NCI-H82 treated with DMSO at 0.1 percent for 48 hours (cell line): ENCODE results near the gene GZMM.

ENCODE experiments used
- DNase-seq: peaks from one replicate; lab custom pipeline; 2025; ENCODE audit not compliant: unreplicated experiment; lab: John Stamatoyannopoulos, UW

GZMM gene

DNA sequence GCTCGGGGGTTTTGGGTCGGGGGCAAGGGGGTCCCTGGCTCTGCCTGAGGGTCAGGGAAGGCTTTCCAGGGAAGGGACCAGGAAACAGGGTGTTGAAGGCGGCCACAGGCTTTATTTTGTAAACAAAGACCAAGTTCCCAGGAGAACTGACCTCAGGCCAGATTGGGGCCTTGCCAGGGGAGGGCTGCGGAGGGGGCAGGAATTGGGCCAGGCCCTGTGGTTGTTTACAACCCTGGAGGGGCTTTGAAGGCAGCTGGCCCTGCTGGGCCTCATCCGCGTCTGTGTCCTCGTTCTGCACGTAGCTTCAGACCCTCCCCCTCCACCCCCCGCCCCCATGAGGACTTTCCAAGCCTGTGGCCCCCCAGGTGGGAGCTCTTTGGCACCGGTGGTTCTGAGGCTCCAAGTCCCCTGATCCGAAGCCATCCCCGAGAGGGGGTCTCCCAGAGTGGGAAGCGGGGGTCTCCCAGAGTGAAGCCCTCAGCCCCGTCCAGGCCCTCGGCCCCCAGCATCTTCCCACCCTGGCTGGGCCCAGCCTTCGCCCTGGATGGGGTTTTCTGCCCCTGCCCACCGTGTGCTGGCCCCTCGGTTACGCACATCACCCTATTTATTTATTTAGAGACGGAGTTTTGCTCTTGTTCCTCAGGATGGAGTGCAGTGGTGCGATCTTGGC is 15.1 kb downstream of the GZMM start:
- DNase-seq: no peak

DNA sequence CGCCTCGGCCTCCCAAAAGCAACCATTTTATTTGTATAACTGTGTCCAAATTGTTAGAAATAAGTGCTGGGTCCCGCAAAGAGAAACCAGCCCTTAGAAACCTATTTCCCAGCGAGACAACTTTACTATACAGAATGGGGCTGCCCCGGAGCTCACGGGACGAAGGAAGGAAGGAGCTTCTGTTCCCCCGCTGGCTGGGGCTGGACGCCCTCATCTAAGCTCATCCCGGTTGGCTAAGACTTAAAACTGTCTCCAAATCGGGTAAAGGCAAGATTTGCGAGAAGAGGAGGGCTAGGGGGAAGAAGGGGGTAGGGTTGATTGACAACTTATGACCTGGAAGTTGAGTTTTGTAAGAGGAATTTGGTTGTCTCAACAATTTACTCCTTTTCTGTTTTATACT is 16.3 kb downstream of the GZMM start:
- no peak for DNase-seq

DNA sequence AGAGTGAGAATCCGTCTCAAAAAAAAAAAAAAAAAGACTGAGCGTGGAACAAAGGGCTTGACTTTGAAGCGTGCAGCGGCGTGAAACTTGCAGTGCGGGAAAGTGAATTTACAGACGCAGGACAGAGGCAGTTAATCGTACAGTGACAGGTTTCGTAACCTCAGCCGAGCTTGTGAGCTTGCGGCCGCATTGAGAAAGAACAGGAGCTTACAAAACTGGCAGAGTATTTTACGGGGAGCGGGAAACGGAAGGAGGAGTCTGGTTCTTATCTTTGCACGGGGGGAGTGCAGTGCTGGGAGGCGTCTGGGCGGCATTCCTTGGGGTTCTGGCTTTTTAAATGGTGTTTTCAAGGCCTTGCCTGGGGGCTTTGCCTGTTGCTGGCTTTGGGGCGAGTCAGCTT is 22.6 kb downstream of the GZMM start:
- DNase-seq: no peak

DNA sequence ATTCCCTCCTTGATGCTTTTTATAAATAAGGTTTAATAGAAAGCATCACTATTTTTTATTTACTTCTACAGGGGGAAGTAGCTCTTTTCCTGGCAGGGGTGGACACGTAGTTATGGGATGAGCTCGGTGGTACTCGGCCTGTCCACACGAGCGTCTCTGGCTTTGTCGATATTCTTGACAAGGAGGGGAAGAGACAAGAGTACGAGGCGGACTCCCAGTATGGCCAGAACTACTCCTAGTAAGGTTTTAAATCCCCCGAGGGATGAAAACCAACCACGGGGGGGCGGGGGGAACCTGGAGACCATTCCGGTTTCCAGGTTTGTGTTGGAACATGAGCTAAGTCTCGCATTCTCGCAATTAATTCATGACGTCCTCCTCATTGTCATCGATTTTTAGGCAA is 23.0 kb downstream of the GZMM start:
- no peak for DNase-seq

DNA sequence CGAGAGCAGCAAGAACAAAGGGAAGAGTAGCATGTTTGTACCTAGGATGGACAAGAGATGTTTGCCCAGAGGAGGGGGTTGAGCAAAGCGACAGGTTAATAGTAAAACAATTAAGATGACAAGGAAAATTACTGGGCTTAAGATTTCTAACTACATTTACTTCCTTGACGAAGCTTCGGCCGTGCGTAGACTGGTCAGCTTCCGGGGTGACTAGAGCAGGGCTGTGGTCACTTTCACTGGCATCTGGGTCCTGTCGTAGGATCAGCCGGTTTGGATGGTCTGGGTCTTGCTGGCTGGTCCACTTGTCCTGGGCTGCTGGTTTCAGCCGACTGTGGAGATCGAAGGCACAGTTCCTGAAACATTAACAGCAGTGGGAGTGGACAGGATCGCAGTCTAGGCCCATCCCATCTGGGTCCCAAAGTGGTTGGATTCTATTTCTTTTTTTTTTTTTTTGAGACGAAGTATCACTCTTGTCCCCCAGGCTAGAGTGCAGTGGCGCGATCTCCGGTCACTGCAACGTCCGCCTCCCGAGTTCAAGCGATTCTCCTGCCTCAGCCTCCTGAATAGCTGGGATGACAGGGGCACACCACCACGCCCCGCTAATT is 23.5 kb downstream of the GZMM start:
- no peak for DNase-seq

DNA sequence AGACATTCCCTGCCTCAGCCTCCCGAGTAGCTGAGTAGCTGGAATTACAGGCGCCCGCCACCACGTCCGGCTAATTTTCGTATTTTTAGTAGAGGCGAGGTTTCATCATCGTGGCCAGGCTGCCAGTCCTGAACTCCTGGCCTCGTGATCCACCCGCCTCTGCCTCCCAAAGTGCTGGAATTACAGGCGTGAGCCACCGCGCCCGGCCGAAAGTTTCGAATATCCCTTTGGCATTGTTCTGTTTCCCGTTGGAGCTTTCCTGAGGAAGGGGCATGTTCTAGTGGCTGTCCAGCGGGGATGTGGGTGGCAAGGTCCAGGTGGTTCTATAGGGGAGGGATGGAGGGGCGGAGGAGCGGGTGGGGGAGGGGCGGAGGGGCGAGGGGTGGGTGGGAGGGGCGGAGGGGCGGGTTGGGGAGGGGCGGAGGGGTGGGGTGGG is 26.4 kb downstream of the GZMM start:
- DNase-seq: no peak

DNA sequence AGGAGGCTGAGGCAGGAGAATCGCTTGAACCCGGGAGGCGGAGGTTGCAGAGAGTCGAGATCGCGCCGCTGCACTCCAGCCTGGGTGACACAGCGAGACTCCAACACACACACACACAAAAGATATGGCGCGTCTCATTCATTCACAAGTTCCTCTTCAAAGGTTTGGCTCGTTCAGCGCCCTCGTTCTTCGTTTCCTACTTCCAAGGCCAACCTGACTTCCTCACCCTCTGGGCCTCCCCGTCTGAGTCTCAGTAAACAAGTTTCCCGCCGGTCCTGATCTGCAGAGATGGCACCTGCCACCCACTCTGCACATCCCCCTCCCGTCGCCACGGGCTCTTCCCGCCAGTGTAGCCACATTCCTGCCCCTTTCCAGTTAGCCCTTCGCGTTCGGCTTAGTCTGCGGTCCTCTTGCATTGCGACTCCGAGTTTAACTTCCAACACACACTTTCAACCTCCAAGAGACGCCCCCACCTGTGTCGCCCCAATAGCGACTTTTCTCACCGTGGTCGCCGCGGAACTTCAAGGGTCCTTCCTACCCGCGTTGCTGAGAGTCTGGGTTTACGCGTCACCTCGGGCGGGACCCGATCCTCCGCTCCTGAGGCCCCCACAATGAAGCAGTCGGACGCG is 27.2 kb downstream of the GZMM start:
- peak; percentile 27 for DNase-seq

DNA sequence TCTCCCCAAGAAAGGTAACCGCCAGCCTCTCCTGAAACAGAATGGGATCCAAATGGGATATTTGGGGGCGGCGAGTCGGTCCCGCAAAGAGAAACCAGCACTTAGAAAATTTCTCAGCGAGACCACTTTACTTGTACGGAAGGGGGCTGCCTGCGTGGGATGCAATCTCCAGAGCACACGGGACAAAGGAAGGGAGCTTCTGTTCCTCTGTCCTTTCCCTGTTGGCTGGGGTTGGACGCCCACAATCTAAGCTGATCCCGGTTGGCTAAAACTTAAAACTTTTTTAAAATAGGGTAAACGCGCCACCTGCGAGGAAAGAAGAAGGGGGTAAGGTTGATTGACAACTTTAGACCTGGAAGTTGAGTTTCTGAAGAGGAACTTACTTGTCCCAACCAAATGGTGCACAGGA is 27.7 kb downstream of the GZMM start:
- no peak for DNase-seq

DNA sequence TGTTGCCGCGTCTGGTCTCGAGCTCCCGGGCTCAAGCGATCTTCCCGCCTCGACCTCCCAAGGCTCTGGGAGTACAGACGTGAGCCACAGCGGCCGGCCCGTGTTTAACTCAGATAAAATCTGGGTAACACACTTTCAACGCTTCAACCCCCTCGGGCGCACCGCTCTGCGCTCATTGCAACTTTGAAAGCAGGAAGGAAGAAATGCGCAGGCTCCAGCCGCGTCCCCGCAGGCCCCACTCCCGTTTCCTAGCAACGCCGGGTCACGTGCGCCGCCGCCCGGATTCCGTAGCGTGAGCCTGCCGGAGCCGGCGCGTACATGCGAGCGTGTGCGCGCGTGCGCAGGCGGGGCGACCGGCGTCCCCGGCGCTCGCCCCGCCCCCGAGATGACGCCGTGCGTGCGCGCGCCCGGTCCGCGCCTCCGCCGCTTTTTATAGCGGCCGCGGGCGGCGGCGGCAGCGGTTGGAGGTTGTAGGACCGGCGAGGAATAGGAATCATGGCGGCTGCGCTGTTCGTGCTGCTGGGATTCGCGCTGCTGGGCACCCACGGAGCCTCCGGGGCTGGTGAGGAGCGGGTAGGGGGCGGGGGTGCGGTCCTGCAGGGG is 28.4 kb downstream of the GZMM start, which contains the start of gene BSG:
Gene BSG (plus strand): TSS at position 457 of the 603 bp plus-strand sequence. CDS start 39 bp downstream, at position 496.
- DNase-seq: peak; percentile 73

DNA sequence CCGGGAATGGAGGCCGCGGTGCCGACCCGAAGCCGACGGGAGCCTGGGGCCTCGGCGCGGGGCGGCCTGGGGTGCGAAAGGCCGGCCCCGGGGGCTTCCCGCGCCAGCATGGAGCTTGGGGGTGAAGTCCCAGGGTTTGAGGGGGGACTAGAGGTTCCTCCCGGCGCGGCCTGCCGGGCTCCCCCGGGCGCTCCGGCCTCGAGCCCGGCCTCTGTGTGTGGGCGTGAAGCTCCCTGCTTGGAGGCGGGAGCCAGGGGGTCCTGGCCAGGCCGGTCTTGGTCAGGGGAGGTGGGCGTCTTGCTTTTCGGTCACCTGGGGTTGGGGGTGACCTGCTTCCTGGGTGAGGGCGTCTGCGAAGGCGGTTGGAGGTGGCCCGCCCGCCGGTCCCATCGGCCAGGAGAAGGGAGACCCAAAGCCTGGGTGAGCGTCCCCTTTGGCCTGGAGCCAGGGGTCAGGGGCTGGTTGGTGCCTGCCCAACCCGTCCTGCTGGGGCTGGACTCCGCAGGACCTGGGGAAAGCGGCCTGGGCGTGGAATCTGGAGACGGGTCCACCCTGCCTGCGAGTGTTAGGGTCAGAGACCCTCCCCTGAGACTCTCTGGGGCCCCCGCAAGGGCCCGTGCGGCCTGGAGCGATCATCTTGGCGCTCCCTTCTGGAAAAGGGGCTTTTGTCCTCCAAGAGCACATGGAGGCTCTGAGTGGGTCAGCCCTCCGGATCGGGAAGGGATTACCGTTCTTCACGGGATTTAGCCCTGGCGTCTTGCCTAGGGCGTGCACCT is 29.1 kb downstream of the GZMM start:
- peak; percentile 27 for DNase-seq

DNA sequence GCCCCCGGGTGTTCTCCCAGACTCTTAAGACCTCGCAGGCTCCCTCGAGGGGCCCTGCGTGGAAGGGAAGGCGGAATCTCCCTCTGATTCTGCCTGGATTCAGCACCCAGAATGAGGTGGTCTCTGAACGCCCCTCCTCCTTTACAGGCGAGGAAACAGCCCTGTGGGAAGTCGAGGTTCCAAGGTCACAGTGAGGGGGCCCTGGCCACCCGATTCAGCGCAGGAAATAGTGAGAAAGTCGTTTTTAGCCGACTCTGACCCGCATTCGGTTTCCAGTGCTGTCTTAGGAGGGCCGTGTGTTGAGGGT is 29.6 kb downstream of the GZMM start:
- no peak for DNase-seq

DNA sequence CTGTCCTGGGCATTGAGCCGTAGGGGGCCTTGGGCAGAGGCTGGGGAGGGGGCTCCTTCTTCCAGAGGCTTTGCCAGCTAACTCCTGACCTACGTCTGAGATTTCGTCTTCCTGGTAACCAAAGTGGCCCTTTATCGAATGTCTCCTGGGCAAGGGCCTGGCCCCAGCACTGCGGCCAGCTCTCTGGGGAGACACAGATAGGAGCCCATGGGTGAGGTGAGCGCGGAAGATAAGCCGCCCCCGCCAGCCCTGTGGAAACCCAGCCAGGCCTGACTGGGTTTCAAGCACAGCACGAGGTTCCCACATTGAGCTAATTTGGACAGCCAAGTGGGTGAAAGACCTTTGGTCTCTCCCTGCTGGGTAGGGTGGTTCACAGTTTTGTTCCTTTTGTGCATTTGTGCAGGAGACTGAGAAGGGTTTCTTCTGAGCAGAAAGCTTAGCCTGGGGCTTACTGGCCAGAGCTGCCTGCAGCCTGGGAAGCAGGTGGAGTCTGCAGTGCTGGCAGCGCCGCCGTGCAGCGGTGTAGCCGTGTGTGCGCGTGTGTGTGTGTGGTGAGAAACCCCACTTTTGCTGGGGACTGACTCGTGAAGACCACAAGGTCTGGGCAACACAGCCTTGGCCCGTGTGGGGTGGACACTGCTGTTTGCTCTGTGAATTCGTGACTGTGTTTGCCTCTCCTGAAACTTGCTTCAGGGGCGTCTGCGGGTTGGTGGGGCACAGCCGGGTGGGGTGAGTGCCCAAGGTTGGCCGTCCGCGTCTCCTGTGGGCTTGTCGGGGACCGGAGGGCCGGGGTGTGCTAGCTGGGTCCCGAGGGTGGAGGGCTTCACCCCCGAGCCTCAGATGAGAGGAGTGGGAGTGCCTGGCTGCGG is 31.0 kb downstream of the GZMM start:
- no peak for DNase-seq

DNA sequence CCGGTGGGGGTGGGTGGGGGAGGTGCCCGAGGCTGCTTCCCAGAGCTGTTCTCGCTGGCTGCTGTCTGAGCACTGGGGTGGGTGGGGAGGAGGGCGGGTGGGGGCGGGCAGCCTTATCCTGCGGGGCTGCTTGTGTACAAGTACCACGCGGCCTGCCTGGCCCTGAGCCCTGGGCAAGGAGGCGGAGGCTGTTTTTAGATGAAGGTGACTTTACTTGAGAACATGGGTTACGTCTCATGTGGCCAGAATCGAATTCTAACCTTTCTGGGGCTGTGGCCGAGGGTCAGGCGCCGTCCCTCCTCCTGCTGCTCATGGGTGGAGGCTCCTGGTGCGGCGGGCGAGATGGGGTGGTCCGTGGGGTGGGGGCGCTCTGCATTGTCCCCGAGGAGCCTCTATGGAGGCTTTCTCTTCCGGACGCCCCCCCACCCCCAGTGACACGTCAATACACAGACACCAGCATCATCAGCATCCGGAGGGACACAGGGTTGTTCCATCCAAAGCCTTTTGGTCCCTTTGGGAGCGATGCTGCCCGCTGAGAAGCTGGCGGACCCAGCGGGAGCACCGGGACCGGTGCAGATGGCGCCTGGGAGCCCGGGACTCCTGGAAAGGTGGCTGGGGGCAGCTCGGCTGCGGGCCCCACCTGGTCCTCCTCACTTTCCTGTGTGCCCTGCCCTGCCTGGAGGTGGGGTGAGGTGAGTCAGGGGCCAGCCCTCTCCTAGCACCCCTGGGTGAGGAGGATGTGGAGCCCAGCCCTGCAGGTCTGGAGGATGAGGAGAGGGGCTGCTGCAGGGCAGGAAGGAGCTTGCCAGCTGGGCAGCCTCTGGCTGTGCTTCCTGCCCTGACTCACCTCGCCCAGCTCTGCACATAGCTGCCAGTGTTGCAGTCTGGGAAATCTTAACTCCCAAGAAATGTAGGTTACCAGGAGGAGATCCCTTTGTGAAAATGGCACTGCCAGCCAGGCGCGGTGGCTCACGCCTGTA is 32.0 kb downstream of the GZMM start:
- no peak for DNase-seq

DNA sequence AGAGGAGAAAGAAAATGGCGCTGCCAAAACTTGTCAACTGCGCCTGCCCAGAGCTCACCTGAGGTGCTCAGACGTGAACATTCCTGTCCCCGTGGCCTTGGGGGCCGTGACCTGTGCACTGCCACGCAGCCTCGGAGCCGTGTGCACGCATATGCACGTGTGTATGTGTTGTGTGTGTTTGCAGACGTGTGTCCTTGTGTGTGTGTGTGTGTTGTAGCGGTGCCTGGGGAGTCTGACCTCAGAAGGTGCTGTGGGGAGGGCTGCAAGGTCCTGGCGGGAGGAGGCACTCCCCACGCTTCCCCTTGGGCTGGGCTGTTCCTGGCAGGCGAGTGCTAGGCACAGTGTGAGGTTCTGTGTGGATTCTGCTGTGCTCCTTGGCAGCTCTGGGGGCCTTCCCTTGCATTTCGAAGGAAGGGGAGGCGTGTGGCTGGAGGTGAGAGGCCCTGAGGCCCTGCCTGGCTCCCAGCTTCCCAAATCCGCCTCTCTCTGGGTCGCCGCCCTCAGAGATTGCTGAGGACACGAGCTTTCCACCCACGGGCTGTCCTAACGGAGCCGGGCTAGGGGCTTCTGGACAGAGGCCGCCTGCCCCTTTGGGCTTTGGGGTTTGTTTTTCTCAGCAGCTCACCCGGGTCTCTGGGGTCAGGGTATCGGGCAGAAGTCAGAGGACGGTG is 33.0 kb downstream of the GZMM start:
- DNase-seq: no peak

DNA sequence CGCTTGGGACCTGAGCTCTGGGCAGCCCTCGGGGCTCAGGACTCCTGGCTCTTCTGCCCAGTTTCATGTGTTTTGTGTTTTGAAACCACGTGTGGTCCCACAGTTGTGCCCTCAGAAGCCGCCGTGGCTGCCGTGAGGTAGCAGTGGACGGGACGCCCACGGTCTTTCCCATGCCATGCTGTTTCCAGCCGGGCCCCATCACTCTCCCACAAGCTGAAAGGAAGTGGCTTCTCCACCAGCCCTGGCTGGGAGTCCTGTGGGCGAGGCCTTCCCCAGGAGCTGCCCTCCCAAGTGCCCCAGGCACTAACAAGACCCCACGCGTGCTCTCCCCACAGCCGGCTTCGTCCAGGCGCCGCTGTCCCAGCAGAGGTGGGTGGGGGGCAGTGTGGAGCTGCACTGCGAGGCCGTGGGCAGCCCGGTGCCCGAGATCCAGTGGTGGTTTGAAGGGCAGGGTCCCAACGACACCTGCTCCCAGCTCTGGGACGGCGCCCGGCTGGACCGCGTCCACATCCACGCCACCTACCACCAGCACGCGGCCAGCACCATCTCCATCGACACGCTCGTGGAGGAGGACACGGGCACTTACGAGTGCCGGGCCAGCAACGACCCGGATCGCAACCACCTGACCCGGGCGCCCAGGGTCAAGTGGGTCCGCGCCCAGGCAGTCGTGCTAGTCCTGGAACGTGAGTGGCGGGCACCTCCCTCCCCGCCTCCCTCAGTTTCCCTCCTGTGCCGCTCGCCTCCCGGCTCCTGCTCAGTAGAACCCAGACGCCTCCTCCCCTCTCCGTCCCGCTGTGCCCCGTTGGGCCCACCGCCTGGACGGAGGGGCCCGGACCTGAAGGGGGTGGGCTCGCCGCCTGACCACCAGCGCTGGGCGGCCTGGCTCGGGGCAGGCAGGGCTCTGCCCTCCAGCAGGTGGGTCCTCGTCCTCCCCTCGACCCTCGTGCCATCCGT is 33.9 kb downstream of the GZMM start:
- no peak for DNase-seq

DNA sequence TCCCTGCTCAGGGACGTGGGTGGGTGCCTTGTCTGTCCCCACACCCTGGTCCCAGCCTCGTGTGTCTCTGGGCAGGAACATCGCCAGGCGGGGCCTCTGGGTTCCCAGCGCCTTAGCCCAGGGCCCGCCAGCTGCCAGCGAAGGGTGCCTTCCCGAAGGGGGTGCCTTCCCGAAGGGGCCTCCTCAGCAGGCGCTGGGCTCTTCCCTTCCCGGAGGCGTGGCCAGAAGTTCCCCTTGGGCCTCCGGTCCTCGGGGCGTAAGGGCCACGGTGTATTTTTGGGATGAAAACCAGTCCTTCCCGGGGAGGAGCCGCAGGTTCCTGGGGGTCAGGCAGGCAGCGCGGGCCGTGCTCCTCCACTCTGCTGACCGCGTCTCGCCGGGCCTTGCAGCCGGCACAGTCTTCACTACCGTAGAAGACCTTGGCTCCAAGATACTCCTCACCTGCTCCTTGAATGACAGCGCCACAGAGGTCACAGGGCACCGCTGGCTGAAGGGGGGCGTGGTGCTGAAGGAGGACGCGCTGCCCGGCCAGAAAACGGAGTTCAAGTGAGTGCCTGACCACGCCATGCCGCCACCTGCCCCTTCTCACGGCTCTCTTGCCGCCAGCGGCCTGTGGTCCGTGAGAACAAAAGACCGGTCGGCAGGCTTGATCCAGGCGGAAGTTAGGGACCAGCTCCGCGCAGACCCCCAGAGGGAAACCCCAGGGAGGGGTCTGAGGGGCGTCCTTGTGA is 35.4 kb downstream of the GZMM start:
- DNase-seq: no peak

DNA sequence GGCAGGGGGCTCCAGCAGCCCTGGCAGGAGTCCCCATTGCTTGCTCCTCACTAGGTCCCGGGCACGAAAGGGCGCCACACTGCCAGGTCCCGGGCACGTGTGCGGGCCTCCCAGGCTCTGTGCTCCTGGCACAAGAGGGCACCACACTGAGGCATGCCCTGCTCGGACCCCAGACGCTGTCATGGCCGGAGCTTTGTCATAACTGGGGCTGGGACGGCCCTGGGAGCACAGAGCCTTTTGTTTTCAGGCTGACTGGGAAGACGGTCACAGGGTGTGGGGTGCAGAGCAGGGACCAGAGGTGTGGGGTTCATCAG is 35.9 kb downstream of the GZMM start:
- DNase-seq: no peak
